CD4-positive, alpha-beta T cell treated with Interleukin-6 at 100 ng/mL for 8 hours (primary cell): ENCODE measurements around the gene TSPAN17.

Experiments used
- DNase-seq: peaks from one replicate; pipeline ENCODE4 v3.0.0-alpha.2; 2020; ENCODE audit warnings: mixed read lengths, low spot score

The TSPAN17 gene

GRCh38 chr5:176642675-176643490 lies 4.4 kb upstream of the TSPAN17 start:
- no peak for DNase-seq

DNA sequence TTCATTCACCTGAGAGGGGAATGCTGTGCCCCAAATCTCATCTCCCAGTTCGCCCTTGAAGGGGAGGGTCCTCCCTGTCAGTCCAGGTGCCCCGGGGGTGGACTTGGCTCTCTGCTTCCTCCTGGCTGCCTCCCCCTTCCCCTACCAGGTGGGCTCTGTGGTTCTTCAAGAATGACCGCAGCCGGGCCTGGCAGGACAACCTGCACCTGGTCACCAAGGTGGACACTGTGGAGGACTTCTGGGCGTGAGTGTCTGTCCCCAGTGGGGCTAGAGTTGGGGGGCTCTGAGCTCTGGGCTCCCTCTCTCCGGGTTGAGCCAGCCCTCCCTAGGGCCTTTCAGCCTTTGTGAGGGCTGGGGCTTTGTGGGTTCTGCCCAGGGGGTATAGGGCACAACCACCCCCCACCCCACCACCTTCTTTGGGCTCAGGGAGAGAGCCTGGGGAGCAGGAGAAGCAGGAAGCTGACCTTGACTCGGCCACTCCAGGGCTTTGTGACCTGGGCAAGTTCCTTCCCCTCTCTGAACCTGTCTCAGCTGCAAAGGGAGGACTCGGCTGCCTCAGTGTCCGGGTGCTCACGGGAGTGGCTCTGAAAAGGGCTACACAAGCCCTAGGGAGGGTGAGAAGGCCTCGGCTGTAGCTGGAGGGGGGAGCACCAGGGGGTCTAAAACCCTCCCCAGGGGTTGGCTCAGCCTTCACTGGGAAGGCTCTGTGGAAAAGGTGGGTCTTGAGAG lies 3.6 kb upstream of the TSPAN17 start:
- DNase-seq = no peak

DNA sequence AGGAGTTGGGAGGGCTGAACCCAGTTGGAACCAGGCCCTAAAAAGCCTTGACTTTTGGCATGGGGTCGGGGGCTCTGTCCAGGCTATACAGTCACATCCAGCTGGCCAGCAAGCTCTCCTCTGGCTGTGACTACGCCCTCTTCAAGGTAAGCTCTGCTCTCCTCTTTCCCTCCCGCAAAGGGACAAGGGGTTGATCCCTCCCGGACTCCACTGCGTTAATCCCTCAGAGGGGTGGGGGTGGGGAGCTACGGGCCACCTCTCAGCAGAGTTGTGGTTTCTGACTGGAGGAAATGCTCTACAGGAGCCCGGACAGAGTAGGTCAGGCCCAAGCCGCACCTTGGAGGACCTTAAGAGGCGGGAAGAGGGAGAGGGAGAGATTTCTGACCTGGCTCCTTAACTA lies 3.0 kb upstream of the TSPAN17 start:
- no peak for DNase-seq

DNA sequence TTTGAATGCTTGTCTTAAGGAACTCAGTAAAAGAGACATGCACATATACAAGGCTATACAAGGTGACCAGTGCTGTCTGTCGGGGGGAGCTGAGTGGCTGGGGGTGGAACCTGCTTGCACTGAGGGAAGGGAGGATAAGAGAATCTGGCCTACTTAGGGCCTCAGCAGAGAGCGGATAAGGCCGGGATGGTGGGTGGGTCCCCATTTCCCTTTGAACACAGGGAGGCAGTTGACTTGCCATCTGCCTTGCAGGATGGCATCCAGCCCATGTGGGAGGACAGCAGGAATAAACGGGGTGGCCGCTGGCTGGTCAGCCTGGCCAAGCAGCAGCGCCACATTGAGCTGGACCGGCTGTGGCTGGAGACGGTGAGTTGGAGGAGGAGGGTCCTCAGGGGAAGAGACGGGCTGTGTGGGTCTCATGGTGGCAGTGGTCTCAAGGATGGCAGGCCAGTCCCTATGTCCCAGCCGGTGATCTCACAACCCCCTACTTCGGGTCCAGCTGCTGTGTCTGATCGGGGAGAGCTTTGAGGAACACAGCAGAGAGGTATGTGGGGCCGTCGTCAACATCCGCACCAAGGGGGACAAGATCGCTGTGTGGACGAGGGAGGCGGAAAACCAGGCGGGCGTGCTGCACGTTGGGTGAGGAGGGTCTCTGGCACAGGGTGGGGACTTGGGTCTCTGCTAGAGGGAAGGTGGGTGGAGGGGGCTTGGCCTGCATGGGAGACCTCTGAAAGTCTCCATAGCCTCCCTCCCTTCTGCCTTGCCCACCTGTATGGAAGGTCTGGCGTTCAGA lies 2.2 kb upstream of the TSPAN17 start:
- DNase-seq = no peak

GRCh38 chr5:176646049-176646706 lies 1.1 kb upstream of the TSPAN17 start:
- no peak for DNase-seq

- no peak for DNase-seq
Observed at GRCh38 chr5:176646707-176647029, 616 bp upstream of the TSPAN17 start.

DNA sequence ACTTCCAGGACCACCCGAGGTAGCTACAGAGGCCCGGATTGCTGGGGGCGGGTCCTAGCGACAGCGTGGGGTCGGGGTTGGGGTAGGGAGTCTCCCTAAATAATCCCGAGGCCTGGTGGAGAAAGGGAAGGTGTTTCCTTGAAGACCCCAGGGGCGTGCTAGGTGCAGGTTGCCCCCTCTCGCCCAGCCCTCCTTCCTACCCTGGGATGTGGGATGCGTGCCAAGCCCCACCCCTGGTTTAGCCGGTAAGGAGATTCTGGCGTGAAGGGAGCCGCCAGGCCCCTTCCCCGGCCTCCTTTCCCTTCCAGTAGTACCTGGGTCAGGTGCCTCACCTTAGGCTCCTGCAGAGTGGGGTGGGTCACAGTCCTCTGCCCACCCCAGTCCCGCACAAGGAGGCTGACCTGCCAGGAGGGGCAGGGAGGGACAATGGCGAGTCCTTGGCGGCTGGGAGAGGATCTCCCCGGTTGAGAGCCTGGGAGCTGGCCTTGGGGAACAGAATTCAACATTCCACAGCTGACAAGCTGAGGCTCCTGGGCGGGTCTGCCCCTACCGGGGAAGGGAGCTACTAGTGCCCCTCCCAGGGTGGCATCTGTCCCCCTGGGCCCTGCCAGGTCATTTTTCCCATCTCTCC lies 674 bp downstream of the TSPAN17 start:
- DNase-seq = no peak

- peak; percentile 30 for DNase-seq
Observed at GRCh38 chr5:176648474-176649194, 1.4 kb downstream of the TSPAN17 start.

- no peak for DNase-seq
Observed at GRCh38 chr5:176650354-176650884, 3.1 kb downstream of the TSPAN17 start.

- DNase-seq = no peak
Observed at GRCh38 chr5:176651472-176651980, 4.2 kb downstream of the TSPAN17 start.

GRCh38 chr5:176652136-176652535 lies 4.9 kb downstream of the TSPAN17 start:
- DNase-seq = no peak

- peak; percentile 39 for DNase-seq
Observed at GRCh38 chr5:176653401-176654385, 6.4 kb downstream of the TSPAN17 start.

- DNase-seq = no peak
Observed at GRCh38 chr5:176654856-176655255, 7.6 kb downstream of the TSPAN17 start.

GRCh38 chr5:176656467-176656990 lies 9.2 kb downstream of the TSPAN17 start:
- DNase-seq = no peak

DNA sequence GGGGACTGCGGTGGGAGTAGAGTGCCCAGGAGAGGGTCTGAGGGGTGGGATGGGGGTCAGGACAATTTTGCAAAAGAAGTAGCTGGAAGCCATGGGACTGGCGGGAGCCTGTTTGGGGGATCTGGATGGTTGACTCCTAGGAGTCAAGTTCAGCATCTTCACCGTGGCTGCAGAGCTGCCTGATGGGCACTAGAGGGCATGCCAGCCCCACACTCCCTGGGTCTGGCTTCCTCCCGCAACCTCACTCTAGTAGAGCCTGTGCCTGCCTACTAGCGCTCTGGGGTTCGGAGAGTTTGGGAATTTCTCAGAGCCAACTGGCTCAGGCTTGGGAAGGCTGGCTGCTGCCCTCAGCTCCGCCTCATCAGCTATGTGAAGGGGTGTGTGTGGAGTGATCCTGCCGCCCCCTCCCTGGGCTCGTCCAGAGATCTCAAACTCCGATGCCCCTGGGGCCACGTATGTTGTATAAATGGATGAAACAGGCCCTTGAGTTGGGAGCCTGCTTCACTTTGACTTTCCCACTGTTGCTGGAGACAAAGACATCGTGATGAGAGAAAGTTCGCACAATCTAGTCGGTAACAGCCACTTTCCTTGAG lies 10.8 kb downstream of the TSPAN17 start:
- DNase-seq = peak; percentile 65

GRCh38 chr5:176658817-176659511 lies 11.7 kb downstream of the TSPAN17 start:
- DNase-seq = peak; percentile 33

DNA sequence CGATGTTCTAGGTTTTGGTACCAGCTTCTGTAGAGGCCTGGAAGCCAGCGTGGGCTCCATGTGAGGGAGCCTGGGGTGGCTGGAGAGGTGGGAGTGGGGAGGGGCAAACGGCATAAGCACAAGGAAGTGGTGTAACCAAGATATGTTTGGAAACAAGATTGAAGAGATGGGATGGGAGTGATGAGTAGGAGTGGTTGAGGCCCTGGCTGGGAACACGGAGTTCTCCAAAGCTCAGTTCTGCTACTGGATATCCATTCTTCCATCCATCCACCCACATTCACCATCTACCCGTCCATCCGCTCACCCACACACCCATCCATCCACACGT lies 12.2 kb downstream of the TSPAN17 start:
- DNase-seq = no peak

GRCh38 chr5:176659860-176660461 lies 12.7 kb downstream of the TSPAN17 start:
- no peak for DNase-seq
